Astrocyte of the spinal cord (primary cell): ENCODE results near the gene SCNN1B.
"Not testable (repeated sequence)": the region's sequence is repeated elsewhere in the genome, so short reads cannot be mapped to it uniquely, and the experiment has no call there.

Source experiments
- DNase-seq: peaks from one replicate; pipeline ENCODE4 v3.0.0; 2011; ENCODE audit warnings: low read depth, low spot score
- H3K4me3 ChIP-seq: 2 replicates; pipeline ENCODE4 v1.5.1; 2011; ENCODE audit warnings: low read depth, mild to moderate bottlenecking, low read length, moderate library complexity
- in situ Hi-C: cut with HindIII; loops from 2 replicates; pipeline ENCODE4 v1.10.0; 2017; ENCODE audit warnings: low sequenced_read_pairs
- TF ChIP-seq, protein P1 (sequence below): IDR thresholded peaks from 2 replicates; pipeline ENCODE4 v1.5.1; 2012; ENCODE audit warnings: low read depth, mild to moderate bottlenecking, low read length, inconsistent platforms

SCNN1B gene

DNA sequence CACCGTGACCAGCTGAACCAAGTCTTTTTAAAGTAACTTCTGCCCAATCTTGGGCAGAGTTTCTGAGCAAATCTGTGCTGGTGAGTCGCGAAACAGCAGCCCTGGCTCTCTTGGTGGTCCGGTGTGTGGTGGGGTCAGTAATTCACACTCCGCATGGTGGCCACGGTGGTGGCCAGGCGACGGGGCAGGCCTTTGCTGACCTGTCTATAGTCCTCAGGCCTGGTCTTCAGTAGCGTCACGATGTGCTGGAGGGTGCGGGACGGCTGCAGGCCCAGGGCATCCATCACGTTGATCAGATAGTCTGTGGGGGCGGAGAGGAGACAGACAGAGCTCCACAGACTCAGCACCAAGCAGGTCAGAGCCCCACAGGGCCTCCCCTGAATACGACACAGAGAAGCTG lies 86.7 kb downstream of the SCNN1B start:
- no peak overlapping the region for H3K4me3 ChIP-seq
- TF ChIP-seq, protein P1, sequence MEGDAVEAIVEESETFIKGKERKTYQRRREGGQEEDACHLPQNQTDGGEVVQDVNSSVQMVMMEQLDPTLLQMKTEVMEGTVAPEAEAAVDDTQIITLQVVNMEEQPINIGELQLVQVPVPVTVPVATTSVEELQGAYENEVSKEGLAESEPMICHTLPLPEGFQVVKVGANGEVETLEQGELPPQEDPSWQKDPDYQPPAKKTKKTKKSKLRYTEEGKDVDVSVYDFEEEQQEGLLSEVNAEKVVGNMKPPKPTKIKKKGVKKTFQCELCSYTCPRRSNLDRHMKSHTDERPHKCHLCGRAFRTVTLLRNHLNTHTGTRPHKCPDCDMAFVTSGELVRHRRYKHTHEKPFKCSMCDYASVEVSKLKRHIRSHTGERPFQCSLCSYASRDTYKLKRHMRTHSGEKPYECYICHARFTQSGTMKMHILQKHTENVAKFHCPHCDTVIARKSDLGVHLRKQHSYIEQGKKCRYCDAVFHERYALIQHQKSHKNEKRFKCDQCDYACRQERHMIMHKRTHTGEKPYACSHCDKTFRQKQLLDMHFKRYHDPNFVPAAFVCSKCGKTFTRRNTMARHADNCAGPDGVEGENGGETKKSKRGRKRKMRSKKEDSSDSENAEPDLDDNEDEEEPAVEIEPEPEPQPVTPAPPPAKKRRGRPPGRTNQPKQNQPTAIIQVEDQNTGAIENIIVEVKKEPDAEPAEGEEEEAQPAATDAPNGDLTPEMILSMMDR: no peak
- DNase-seq: no peak
- in situ Hi-C loops: no loop called here

DNA sequence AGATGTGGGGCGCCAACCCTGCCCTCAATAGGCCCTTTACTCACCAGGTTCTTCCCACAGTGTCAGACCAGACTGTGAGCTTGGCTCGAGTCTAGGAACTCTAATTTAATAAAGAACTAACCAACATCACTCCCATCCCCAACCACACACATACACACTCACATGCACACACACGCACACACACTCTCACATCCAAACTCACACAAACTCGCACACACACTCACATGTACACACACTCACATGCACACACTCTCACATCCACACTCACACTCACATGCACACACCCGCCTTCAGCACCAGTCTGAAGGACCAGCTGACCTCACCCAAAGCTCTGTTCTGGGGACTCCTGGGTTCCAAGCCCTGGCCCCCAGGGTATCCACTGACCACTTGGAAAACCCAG lies 87.1 kb downstream of the SCNN1B start:
- no peak overlapping the region for H3K4me3 ChIP-seq
- in situ Hi-C loops: no loop called here
- no peak for DNase-seq
- TF ChIP-seq, protein P1: no peak

GRCh38 chr16:23389936-23390335 lies 87.8 kb downstream of the SCNN1B start:
- H3K4me3 ChIP-seq, DNase-seq, in situ Hi-C loops: not testable (repeated sequence)

DNA sequence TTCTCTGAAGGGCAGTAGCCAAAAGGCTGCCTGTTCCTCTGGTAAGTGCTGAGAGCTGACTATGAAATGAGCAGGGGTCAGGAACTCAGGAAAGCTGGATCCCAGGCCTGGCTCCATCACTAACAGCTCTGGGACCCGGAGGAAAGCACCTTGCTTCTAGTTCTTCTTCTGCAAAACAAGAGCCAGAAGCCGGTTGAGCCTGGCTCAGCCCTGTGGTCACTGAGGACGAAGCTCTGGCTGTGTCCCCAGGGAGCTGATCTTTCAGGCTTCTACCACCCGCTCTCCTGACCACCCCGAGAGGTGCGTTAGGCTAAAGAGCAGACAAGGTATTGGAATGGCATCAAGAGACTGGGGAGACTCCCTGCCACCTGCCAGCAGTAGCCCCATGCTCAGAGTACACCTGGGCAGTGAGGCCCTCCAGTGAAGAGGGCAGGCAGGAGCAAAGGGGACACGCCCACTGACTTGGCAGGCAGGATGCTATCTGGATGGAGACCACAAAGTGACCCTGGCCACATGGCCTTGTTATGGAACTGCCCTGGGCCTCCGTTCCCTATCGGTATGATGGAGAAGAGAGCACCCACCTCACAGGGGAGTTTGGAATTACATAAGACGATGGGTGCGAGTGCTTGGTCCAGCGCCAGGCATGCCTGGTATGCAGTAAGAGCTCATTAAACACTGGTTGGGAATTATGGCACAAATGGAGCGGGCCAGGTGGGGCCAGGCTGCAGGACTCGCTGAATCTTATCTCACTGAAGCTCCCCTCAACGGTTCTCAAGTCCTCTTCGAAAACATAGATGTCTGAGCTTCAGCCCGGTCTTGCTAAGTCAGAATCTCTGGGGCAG lies 89.5 kb downstream of the SCNN1B start:
- in situ Hi-C loops: no loop called here
- DNase-seq: no peak
- TF ChIP-seq, protein P1: no peak
- no peak overlapping the region for H3K4me3 ChIP-seq

- no peak overlapping the region for H3K4me3 ChIP-seq
- DNase-seq: no peak
- TF ChIP-seq, protein P1: no peak
- in situ Hi-C loops: no loop called here
These were observed 90.1 kb downstream of the SCNN1B start for GRCh38 chr16:23392223-23392600.

- TF ChIP-seq, protein P1: no peak
- in situ Hi-C loops: no loop called here
- no peak for DNase-seq
These were observed 92.2 kb downstream of the SCNN1B start for GRCh38 chr16:23394141-23394831.

DNA sequence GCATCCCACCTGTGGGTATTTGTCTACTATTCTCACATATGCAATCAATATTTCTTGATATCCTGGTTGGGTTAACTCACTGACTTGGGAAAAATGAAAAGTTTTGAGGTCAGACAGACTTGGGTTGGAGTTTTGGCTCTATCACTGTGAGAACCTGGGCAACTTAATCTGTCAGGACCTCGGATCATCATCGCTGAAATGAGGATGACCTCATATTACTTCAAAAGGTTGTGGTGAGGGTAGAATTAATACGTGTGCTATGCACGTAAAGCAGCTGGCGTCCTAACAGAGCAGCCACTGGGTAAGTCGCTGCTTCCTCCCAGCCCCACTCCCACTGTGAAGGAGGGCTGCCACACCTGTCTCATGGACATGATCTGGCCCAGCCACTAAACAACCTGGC lies 93.6 kb downstream of the SCNN1B start:
- in situ Hi-C loops: no loop called here
- DNase-seq: no peak
- TF ChIP-seq, protein P1: no peak
- no peak overlapping the region for H3K4me3 ChIP-seq

More at GRCh38 chr16:23394141-23394831, 92.2 kb downstream of the SCNN1B start:
- no peak overlapping the region for H3K4me3 ChIP-seq
